GF-D8 (cell line): ENCODE results near the gene C17orf114.
"Not testable (repeated sequence)": the region's sequence is repeated elsewhere in the genome, so short reads cannot be mapped to it uniquely, and the experiment has no call there.

Source experiments
- DNase-seq: peaks from one replicate; lab custom pipeline; 2025; lab: John Stamatoyannopoulos, UW

C17orf114 gene

GRCh38 chr17:4802228-4802627 is at the start of gene C17orf114:
C17orf114 (minus strand) TSS chr17:4802328.
- DNase-seq, result no peak

GRCh38 chr17:4851084-4851483 is 49.0 kb upstream of the C17orf114 start:
- no peak for DNase-seq

GRCh38 chr17:4850246-4850645 is 48.1 kb upstream of the C17orf114 start:
- DNase-seq, result no peak

GRCh38 chr17:4849011-4849536 is 46.9 kb upstream of the C17orf114 start:
- no peak for DNase-seq

- DNase-seq, result no peak
These were observed 44.7 kb upstream of the C17orf114 start for GRCh38 chr17:4846635-4847390.

- no peak for DNase-seq
These were observed 43.0 kb upstream of the C17orf114 start for GRCh38 chr17:4845118-4845517.

GRCh38 chr17:4843321-4844000 is 41.3 kb upstream of the C17orf114 start:
- DNase-seq, result no peak

GRCh38 chr17:4842376-4842775 is 40.2 kb upstream of the C17orf114 start:
- no peak for DNase-seq

GRCh38 chr17:4840893-4841242 is 38.7 kb upstream of the C17orf114 start:
- no peak for DNase-seq

- no peak for DNase-seq
These were observed 38.1 kb upstream of the C17orf114 start for GRCh38 chr17:4839965-4840892.

GRCh38 chr17:4839221-4839620 is 37.1 kb upstream of the C17orf114 start:
- no peak for DNase-seq

- DNase-seq, result no peak
These were observed 36.2 kb upstream of the C17orf114 start for GRCh38 chr17:4838309-4838785.

- no peak for DNase-seq
These were observed 35.6 kb upstream of the C17orf114 start for GRCh38 chr17:4837471-4838308.

GRCh38 chr17:4836221-4836620 is 34.1 kb upstream of the C17orf114 start:
- no peak for DNase-seq

- no peak for DNase-seq
These were observed 32.5 kb upstream of the C17orf114 start for GRCh38 chr17:4834681-4835020.

GRCh38 chr17:4833941-4834680 is 32.0 kb upstream of the C17orf114 start:
- DNase-seq, result no peak

GRCh38 chr17:4833178-4833940 is 31.2 kb upstream of the C17orf114 start, which contains the start of gene MINK1:
MINK1 (plus strand) TSS chr17:4833340; CDS start chr17:4833584, 244 bp downstream.
- DNase-seq, result peak; percentile 35

- not testable (repeated sequence) for DNase-seq
These were observed 30.7 kb upstream of the C17orf114 start for GRCh38 chr17:4832829-4833177.

GRCh38 chr17:4827399-4827798 is 25.3 kb upstream of the C17orf114 start:
- no peak for DNase-seq
